GM18505 (cell line): ENCODE results near the gene MED13L.

ENCODE experiments used
- ATAC-seq: cut with Tn5 transposase; IDR thresholded peaks from one replicate; pipeline ENCODE4 v1.9.1; 2021; ENCODE audit not compliant: unreplicated experiment
- POLR2A ChIP-seq: IDR thresholded peaks from 4 replicates; pipeline ENCODE4 v1.6.1; 2011; ENCODE audit warnings: borderline replicate concordance; ENCODE audit not compliant: insufficient read depth, insufficient read length; ENCODE audit errors: extremely low read depth

MED13L gene

DNA sequence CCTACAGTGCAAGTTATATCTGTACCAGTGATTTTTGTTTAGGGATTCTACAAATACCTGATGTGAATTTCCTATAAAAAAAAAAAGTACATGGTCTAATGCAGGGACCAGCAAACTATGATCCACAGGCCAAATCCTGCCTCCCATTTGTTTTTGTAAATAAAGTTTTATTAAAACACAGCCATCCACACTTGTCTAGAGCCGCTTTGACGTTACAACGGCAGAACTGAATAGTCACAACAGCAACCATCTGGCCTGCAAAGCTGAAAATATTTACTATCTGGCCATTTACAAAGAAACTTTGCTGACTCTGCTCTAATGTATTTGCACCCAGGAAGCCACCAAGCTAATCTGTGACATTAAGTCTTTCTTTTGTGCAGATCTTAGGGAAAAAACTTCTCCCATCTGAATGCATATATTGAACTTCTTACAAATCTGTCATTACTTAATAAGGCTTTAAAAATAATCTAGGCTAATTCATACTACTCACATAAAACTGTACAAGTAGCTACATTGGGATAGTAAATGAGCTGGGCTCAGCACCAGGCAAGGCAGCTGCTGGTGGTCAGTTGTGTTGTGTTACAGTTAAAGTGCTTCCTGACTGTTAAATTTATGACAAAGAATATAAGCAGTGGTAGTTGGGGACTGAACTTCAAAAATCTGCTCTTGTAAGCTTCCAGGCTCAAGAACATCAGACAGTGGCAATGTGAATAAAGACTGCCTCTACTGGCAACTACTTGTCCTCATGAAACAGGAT is 303.3 kb downstream of the MED13L start:
- no peak for ATAC-seq

DNA sequence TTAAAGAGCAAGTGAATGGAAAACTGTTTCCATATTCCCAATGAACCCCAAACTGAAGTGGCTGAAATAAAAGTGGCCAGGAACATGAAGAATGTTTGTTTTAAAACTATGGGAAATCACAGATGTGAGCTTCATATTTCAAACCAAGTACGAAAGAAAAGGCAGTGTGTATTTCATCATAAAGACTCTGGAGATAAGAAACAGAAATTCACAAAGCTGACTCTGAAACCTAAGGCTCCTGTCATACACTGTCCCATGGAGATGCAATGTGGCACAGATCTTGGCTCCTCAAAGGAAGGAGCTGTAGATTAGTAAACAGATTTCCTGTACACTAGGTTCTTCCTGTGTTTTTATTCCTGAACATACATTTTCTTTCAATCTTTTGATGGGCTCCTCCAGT is 304.4 kb downstream of the MED13L start:
- no peak for TF ChIP-seq POLR2A
- ATAC-seq, result no peak

More for the DNA sequence above, 303.3 kb downstream of the MED13L start:
- TF ChIP-seq POLR2A, result no peak

DNA sequence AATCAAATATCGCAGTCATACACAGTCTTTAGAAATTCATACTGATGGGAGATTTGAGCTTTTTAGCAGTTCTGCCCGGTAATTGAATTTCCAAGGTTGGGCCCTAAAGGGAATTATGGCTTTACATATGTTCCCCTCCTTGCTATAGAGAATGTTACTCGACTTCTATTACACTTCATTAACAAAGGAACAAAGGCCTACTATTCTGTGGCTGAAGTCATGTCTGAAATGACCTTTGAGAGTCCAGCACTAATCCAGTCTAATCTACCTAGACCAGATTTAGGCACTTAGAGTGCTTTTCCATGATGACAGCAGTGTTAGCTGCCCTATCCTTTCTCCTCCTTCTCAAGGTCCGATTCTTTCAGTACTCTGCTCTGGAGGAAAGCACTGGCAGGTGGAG is 305.3 kb downstream of the MED13L start:
- no peak for ATAC-seq
- no peak for TF ChIP-seq POLR2A

DNA sequence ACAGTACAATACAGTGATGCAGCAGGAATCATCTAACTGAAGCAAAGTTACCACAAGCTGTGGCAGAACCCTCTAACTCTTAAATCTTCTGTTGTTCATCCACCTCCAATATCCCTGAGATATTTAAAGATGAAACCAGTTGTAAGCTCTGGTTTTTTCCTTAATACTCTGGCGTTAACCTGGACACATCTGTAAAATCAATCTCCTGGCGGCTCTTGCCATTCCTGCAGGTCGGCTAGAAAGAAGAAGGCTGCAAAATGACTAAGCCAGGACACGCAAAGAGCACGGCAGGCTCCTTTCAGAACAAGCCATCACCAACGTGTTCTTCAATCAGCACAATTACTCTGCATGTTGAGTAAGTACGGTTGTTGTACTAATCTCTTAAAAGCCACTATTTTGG is 309.3 kb downstream of the MED13L start:
- TF ChIP-seq POLR2A, result no peak

DNA sequence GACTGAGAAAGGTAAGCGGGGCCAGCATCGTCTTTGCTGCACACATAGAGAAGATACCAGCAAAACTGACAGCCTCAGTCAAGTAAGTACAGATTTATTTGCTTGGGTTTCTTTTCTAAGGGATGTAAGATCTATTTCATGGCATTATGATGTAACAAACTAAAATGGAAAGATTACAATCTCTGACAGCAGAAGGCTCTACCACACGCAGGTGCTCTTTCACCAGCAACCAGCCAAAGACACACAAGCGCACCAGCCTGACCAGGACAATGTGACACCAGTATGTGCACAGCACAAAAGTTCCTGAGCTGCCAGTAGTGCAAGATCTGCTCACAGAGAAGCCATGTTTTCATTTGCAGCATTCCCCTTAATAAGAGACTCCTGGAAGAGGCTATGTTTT is 311.1 kb downstream of the MED13L start:
- no peak for TF ChIP-seq POLR2A
- ATAC-seq, result no peak

More for the DNA sequence above, 309.3 kb downstream of the MED13L start:
- no peak for ATAC-seq

DNA sequence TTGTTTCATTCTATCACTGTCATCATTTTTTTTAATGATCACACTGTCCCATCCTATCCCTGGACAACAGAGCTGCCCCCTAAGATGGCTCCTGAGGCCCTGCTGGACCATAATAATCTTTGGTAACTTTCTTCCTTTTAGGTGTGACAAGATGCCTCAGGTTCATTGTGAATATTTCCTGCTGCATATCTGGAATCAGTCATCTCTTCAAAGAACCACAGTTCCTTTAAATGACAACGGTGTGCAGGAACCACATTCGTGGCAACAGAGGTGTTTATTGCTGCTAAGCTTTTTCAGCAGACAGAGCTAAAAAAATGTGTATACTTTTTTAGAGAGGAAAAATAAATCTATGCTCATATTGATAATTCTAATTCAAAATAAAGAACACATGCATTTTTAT is 312.9 kb downstream of the MED13L start:
- no peak for TF ChIP-seq POLR2A
- no peak for ATAC-seq

DNA sequence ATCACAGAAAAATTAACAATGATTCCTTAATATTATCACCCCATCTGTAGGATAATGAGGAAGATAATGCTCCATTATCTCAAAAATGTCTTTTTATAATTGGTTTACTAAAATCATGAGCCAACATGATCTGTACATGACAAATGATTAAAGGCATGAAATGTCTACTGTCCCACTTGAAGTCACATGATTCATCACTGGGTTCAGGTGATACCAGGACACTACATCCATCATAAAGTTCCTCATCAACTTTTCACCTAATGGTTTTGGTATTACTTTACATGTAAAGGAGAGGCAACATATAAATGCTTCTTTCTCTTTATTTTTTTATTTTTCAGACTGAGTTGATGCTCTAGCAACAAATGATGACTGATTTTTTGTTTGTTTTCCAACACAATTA is 313.3 kb downstream of the MED13L start:
- TF ChIP-seq POLR2A, result no peak
- ATAC-seq, result no peak

DNA sequence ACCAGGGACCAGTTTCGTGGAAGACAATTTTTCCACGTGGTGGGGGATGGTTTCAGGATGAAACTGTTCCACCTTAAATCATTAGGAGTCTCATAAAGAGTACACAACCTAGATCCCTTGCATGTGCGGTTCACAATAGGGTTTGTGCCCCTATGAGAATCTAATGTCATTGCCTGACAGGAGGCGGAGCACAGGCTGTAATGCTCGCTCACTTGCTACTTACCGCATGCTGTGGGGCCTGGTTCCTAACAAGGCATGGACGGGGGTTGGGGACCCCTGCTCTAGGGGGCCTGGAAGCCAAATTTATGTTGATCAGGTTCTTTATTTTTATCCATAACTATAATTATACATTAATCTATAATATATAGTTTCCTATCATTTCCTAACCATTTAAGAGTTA is 315.3 kb downstream of the MED13L start:
- no peak for ATAC-seq
- no peak for TF ChIP-seq POLR2A

DNA sequence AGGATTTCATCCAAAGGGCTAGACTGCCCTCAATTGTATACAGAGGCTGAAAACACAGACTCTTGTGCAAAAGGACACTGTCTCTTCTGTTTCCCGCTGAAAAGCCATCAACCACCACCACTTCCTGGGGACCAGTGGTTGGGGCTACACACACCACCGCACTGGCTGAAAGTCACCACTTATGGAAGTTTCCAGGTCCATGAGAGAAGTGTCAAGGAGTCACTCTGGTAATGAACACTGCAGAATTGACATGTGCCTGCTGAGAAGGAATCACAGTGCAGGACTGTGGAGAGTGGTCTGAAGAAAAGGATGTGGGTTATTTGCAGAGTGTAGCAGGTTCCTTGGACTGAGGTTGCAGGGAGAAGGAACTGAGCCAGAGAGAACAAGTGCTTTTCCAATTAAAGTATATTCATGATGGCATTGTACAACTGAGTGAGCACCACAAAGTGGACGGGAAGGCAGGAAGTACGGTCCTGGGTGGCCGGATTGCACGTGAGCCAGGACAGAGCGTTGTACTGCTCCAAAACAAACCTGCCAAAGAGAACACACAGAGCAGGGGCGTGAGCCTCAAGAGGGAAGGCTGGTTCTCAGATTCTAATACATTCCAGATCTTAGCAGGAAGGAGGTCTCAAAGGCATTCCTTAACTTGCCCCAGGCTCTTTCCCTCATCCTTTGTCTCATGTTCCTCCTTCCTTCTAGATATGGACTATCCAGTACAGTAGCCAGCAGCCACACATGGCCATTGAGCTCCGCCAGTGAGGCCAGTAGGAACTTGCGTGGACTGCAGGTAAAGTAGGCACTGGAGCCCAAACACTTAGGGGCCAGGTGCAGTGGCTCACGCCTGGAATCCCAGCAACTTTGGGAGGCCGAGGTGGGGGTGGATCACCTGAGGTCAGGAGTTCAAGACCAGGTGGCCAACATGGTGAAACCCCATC is 316.4 kb downstream of the MED13L start:
- no peak for TF ChIP-seq POLR2A
- ATAC-seq, result no peak

DNA sequence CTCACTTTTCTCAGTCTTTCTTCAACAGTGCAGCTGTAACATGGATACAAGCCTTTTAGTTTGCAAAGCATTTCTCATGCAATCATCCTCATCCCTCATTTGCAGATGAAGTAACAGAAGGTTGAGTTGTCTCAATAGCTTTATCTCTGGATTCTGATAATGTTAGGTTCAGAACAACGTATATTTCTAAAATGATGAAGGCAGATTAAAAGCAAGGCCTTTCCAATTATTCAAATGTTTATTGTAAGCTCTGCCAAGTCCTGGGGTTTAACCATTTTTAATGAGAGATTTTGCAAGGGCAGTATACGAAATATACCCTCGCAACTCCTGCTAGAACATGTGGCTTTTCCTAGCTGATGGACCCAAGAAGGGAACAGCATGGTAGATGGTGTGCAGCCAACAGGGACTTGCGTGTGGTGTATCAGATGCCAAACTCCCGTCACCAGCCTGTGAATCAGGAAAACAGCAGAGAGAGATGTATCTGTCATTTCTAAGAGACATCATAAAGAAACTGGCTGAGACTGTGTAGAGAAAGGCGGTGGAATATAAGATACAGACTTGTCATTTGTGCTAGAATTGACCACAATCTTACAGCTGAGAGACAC is 319.7 kb downstream of the MED13L start:
- no peak for ATAC-seq
- no peak for TF ChIP-seq POLR2A

DNA sequence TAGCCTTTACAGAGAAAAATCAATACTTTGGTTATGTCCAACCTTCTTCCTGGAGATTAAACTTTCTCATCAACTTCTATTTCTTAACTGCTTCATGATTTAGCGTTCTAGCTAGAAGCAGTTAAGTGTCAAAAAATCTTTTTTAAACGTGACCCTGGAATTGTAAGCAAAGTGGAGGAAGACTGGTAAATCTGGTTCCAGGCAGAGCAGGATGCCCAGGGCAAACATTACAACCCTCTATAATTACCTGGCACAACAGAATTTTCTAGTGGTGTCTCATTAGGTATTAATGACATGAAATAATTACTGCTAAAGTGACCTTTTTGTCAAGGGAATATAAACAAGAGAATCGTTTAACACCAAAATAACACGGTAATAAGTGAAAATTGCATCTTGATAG is 320.8 kb downstream of the MED13L start:
- no peak for ATAC-seq
- no peak for TF ChIP-seq POLR2A

DNA sequence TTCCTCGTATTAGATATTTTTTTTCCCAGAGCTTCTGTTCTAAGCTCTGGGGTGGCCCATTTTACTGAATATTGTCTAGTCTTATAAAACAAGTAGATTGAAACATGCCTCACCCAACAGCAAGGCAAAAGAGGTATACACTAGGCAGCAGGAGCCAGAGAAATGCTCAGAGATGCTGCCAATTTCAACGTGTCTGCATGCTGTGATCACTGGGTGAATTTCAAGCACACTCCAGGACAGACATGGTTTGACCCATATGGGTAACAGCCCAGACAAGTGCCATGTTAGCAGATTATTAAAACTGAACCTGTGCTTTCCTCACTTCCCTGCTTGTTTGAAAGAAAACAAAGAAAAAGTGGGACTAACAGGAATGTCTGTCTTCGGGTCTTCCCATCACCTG is 321.3 kb downstream of the MED13L start:
- TF ChIP-seq POLR2A, result no peak
- ATAC-seq, result no peak

DNA sequence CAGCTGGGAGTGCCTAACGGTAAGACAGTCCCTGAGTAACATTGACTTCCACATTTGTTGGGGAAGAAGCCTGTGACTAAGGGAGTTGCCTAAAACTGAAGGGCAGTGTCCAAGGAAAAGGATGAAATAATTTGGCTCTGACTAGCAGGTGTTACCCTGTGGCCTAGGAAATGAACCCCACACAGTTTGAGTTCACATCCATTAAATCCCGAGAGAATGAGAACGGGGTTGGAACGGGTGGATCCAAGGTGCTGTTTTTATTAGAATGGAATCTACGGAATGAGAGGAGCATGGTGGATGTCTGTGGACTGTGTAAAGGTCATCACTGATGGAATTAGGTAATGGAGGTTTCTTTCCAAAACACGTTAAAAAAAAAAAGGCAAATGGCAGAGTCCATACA is 324.0 kb downstream of the MED13L start:
- ATAC-seq, result no peak
- TF ChIP-seq POLR2A, result no peak
